GM12874 (cell line): Measurements from ENCODE around the gene GRIA3.

Experiments
- TF ChIP-seq, protein P1 (sequence below): IDR thresholded peaks from 2 replicates; pipeline ENCODE4 v1.5.1; 2011; ENCODE audit warnings: low read depth, mild to moderate bottlenecking, control low read depth, low read length, moderate library complexity; ENCODE audit not compliant: insufficient read depth

Gene GRIA3

GRCh38 chrX:123436512-123437136 lies 252.5 kb downstream of the GRIA3 start:
- TF ChIP-seq, protein P1, sequence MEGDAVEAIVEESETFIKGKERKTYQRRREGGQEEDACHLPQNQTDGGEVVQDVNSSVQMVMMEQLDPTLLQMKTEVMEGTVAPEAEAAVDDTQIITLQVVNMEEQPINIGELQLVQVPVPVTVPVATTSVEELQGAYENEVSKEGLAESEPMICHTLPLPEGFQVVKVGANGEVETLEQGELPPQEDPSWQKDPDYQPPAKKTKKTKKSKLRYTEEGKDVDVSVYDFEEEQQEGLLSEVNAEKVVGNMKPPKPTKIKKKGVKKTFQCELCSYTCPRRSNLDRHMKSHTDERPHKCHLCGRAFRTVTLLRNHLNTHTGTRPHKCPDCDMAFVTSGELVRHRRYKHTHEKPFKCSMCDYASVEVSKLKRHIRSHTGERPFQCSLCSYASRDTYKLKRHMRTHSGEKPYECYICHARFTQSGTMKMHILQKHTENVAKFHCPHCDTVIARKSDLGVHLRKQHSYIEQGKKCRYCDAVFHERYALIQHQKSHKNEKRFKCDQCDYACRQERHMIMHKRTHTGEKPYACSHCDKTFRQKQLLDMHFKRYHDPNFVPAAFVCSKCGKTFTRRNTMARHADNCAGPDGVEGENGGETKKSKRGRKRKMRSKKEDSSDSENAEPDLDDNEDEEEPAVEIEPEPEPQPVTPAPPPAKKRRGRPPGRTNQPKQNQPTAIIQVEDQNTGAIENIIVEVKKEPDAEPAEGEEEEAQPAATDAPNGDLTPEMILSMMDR, result no peak

DNA sequence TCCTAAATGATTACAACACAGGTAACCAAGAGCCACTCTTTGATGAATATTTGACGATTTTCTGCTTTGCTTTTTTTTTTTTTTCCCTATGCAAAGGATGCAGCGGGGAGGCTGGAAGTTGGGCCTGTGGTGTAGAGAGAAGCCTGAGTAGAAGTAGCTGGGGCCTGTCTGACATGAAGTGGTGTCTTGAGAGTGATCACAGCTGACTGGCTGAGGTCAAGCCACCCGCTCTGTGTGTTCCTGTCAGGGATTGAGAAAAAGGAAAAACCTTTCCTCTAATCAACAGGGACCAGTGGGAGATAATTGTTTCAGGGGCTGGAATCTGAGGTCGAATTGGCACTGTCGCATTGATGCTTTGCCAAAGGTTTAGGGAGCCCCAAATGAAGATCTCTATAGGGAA lies 258.7 kb downstream of the GRIA3 start:
- TF ChIP-seq, protein P1, result no peak

DNA sequence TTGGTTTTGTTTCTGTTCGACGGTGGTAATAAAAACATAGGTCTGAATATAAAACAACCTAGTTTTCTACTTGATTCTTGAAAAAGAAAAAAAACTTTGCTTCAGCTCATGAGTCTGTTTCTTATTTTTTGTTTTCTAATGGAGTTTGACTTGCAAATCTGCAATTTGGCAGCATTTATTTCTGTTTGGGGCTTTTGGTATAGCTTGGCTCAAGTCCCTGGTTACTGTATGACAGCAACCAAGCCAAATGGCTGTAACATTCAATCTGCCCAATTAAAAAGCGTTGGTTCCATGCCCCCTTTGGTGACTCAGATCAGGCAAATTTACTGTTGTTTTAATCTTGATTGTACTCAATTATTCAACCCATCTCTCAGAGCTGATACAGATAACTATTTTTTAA lies 263.4 kb downstream of the GRIA3 start:
- TF ChIP-seq, protein P1, result no peak

DNA sequence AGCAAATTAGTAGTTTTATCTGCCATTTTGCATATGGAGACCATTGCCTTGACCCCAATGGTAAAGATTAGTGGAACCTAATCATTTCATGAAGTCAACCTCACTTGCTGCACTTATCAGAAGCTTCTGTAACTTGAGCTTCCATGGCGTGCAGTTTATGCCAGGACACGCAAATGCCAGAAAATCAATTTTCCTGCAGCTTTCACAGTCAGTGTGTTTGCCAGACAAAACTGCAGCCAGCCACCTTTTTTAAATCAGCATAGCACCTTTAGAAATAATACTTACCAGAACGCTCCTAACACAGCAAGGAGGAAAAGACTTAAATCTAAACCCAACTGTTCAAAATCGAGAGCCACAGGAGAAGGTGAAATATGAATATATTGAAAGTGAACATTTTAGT lies 265.3 kb downstream of the GRIA3 start:
- TF ChIP-seq, protein P1, result no peak

GRCh38 chrX:123450222-123450621 lies 266.1 kb downstream of the GRIA3 start:
- TF ChIP-seq, protein P1, result peak; percentile 24; the same call in 1 of the 2 replicates

DNA sequence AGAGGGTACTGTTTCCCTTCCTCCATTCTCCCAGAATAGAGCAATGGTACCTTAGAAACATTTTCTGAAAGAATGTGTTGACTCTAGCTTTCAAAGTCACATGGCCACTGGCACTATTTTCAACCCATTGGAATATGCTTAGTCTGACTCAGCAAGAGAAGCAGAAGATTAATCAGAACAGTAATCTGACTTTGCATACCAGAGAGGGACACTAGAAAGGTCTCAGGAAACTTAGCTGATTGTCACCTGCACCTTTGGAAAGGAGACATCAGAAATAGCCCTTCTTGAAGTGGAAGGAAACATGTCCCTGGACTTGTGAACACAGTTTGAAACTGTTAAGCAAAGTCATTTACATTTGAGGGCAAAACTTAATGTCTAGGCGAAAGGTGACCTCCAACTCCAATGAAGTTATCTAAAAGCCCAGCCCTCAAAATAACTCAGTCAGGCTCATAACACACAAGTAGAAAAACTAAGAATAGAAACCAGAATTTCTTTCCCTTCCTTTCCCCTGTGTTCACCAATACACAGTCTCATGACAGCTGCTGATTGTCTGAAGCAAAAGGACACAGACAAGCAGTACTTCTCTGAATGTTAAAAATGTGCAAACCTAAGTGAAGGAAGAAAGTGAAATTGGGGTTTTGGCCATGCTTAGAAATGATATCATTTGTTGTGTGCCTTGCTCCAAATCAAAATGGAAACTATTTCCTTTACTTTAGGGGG lies 270.8 kb downstream of the GRIA3 start:
- TF ChIP-seq, protein P1, result no peak

DNA sequence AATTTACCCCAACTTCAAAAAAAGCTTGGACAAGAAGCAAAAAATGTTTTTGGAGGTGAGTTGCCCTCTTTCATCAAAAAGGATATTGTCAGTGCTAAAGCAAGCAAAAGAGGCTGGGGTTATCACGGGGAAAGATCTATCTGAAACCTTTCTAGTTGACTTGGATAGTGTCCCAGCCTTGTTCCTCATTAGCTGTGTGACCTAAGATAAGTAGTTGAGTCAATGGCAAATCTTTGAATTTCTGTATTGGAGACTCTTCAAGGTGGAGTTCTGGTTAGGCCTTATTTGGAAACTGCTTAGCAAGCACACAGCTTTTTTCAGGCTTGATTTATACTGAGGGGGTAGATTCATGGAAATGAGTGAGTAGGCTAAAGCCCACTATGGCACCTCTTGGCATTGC lies 271.6 kb downstream of the GRIA3 start:
- TF ChIP-seq, protein P1, result no peak
